DND-41 (cell line): ENCODE results near the gene GLE1.

ENCODE experiments used
- CTCF ChIP-seq: IDR thresholded peaks from 2 replicates; pipeline ENCODE4 v1.5.1; 2012; ENCODE audit warnings: borderline replicate concordance, low read length, moderate library complexity, mild to moderate bottlenecking; ENCODE audit not compliant: poor library complexity, severe bottlenecking; ENCODE audit errors: extremely low read depth
- EZH2 ChIP-seq: IDR thresholded peaks from 3 replicates; pipeline ENCODE4 v1.6.1; 2012; ENCODE audit warnings: borderline replicate concordance, low read depth, mild to moderate bottlenecking, moderate library complexity, low read length, inconsistent platforms; ENCODE audit not compliant: severe bottlenecking

GRCh38 chr9:128454991-128455390 is 49.5 kb upstream of the GLE1 start:
- TF ChIP-seq CTCF (no peak), EZH2 (no peak)
